ENCODE data around the gene ZNF813.

DNA sequence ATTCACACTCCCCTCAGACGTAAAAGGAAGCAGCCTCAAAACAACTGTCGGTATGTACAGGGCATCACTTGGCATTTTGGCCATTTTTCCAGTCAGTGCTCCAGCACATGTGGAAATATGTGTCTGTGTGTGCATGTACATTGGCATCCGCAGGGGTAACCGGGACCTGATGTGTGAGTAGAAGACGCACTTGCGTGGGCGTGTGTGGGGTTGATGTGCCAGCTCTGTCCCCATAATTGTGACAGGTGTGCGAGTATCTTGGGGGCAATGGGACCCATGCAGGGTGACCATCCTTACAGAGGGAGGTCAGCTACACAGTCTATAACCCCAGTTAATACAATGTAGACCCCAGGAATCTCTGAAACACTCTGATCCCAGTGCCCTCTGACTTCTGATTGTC is 63.1 kb downstream of the ZNF813 start:
- TF ChIP-seq, protein P1, sequence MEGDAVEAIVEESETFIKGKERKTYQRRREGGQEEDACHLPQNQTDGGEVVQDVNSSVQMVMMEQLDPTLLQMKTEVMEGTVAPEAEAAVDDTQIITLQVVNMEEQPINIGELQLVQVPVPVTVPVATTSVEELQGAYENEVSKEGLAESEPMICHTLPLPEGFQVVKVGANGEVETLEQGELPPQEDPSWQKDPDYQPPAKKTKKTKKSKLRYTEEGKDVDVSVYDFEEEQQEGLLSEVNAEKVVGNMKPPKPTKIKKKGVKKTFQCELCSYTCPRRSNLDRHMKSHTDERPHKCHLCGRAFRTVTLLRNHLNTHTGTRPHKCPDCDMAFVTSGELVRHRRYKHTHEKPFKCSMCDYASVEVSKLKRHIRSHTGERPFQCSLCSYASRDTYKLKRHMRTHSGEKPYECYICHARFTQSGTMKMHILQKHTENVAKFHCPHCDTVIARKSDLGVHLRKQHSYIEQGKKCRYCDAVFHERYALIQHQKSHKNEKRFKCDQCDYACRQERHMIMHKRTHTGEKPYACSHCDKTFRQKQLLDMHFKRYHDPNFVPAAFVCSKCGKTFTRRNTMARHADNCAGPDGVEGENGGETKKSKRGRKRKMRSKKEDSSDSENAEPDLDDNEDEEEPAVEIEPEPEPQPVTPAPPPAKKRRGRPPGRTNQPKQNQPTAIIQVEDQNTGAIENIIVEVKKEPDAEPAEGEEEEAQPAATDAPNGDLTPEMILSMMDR (IDR thresholded peaks at IDR 0.05; ENCODE audit: poor library complexity, severe bottlenecking) = no peak
- no peak for TF ChIP-seq EP300 (conservative IDR thresholded peaks at IDR 0.05; ENCODE audit: poor library complexity, severe bottlenecking)
- no peak for TF ChIP-seq RAD21 (conservative IDR thresholded peaks at IDR 0.05)
- no peak for TF ChIP-seq POLR2AphosphoS5 (IDR thresholded peaks at IDR 0.05)
